KMS-11 (cell line): ENCODE data around the gene SHISA4.

Experiments
- H2AFZ ChIP-seq: fragments of 200-600 bp; sonication (generic); 2 replicates; pipeline ENCODE4 v1.6.1; 2016; ENCODE audit warnings: antibody characterized with exemption, mixed run types, low read depth
- H3K27ac ChIP-seq: fragments of 200-600 bp; sonication (generic); 2 replicates; pipeline ENCODE4 v1.6.1; 2016; ENCODE audit warnings: mild to moderate bottlenecking, mixed run types
- H3K27me3 ChIP-seq: fragments of 200-600 bp; sonication (generic); 2 replicates; pipeline ENCODE4 v1.6.1; 2017; ENCODE audit warnings: mild to moderate bottlenecking, low read depth, mixed run types, moderate library complexity; ENCODE audit not compliant: insufficient read depth
- H3K36me3 ChIP-seq: fragments of 200-600 bp; sonication (generic); 2 replicates; pipeline ENCODE4 v1.6.1; 2017; ENCODE audit warnings: mild to moderate bottlenecking, mixed run types; ENCODE audit not compliant: insufficient read depth
- H3K4me1 ChIP-seq: fragments of 200-600 bp; sonication (generic); 2 replicates; pipeline ENCODE4 v1.6.1; 2016; ENCODE audit warnings: mild to moderate bottlenecking, low read depth, mixed run types; ENCODE audit not compliant: poor library complexity, severe bottlenecking
- H3K4me2 ChIP-seq: fragments of 200-600 bp; sonication (generic); 2 replicates; pipeline ENCODE4 v1.7.0; 2016; ENCODE audit warnings: mild to moderate bottlenecking, mixed run types
- H3K4me3 ChIP-seq: fragments of 200-600 bp; sonication (generic); IDR thresholded peaks from 2 replicates; pipeline ENCODE4 v1.6.1; 2017; ENCODE audit warnings: low read depth, low read length, mixed read lengths; ENCODE audit not compliant: insufficient read depth
- H3K79me2 ChIP-seq: fragments of 200-600 bp; sonication (generic); 2 replicates; pipeline ENCODE4 v1.6.1; 2016; ENCODE audit warnings: low read depth, mixed run types; ENCODE audit not compliant: insufficient read depth
- H3K9ac ChIP-seq: fragments of 200-600 bp; sonication (generic); 2 replicates; pipeline ENCODE4 v1.6.1; 2016; ENCODE audit warnings: mild to moderate bottlenecking, mixed run types
- H4K20me1 ChIP-seq: fragments of 200-600 bp; sonication (generic); 2 replicates; pipeline ENCODE4 v1.6.1; 2016; ENCODE audit warnings: mild to moderate bottlenecking, mixed run types; ENCODE audit not compliant: insufficient read depth
- CTCF ChIP-seq: fragments of 200-600 bp; sonication (generic); conservative IDR thresholded peaks from 2 replicates; pipeline ENCODE4 v1.6.1; 2017; ENCODE audit warnings: low read depth, mild to moderate bottlenecking, antibody characterized with exemption, low read length, moderate library complexity, mixed read lengths

SHISA4 gene

GRCh38 chr1:201883266-201883665 is 5.4 kb upstream of the SHISA4 start:
- H3K4me1 ChIP-seq = peaks cover 51% of the 10 kb centered on the region
- H3K79me2 ChIP-seq = no peaks in the 10 kb centered on the region
- H2AFZ ChIP-seq = no peak overlapping the region
- no peaks in the 10 kb centered on the region for H3K36me3 ChIP-seq
- H3K9ac ChIP-seq = no peak overlapping the region; the same call in 1 of the 2 replicates
- peak overlapping the region; percentile 62 for H3K4me2 ChIP-seq
- TF ChIP-seq CTCF = no peak
- no peak overlapping the region for H3K4me3 ChIP-seq
- H3K27me3 ChIP-seq = no peaks in the 10 kb centered on the region
- H4K20me1 ChIP-seq = no peaks in the 10 kb centered on the region
- H3K27ac ChIP-seq = no peak overlapping the region

GRCh38 chr1:201883786-201884185 is 4.9 kb upstream of the SHISA4 start:
- Histone ChIP-seq H3K4me2 (peak overlapping the region; percentile 62), H3K79me2 (no peaks in the 10 kb centered on the region), H3K36me3 (no peaks in the 10 kb centered on the region), H3K4me1 (peaks cover 51% of the 10 kb centered on the region), H3K27ac (no peak overlapping the region; the same call in 1 of the 2 replicates), H3K27me3 (no peaks in the 10 kb centered on the region), H3K4me3 (no peak overlapping the region), H3K9ac (no peak overlapping the region; the same call in 1 of the 2 replicates), H4K20me1 (no peaks in the 10 kb centered on the region), H2AFZ (no peak overlapping the region)
- no peak for TF ChIP-seq CTCF

GRCh38 chr1:201884425-201884824 is 4.3 kb upstream of the SHISA4 start:
- no peak overlapping the region; the same call in 1 of the 2 replicates for H3K27ac ChIP-seq
- no peaks in the 10 kb centered on the region for H3K36me3 ChIP-seq
- H2AFZ ChIP-seq = no peak overlapping the region
- no peak overlapping the region for H3K4me3 ChIP-seq
- no peak for TF ChIP-seq CTCF
- no peak overlapping the region for H3K9ac ChIP-seq
- H3K27me3 ChIP-seq = no peaks in the 10 kb centered on the region
- peak overlapping the region; percentile 62 for H3K4me2 ChIP-seq
- H3K4me1 ChIP-seq = peaks cover 51% of the 10 kb centered on the region
- H3K79me2 ChIP-seq = no peaks in the 10 kb centered on the region
- no peaks in the 10 kb centered on the region for H4K20me1 ChIP-seq

- no peaks in the 10 kb centered on the region for H3K79me2 ChIP-seq
- H3K4me2 ChIP-seq = no peak overlapping the region
- H3K27me3 ChIP-seq = no peaks in the 10 kb centered on the region
- H3K27ac ChIP-seq = no peak overlapping the region
- H2AFZ ChIP-seq = no peak overlapping the region
- no peaks in the 10 kb centered on the region for H4K20me1 ChIP-seq
- TF ChIP-seq CTCF = no peak
- H3K9ac ChIP-seq = no peak overlapping the region
- H3K4me1 ChIP-seq = peaks cover 49% of the 10 kb centered on the region
- H3K36me3 ChIP-seq = no peaks in the 10 kb centered on the region
- H3K4me3 ChIP-seq = no peak overlapping the region
Observed at GRCh38 chr1:201885531-201886075, 3.1 kb upstream of the SHISA4 start.
